Measurements from ENCODE around the gene ATG13.

ATG13 gene

DNA sequence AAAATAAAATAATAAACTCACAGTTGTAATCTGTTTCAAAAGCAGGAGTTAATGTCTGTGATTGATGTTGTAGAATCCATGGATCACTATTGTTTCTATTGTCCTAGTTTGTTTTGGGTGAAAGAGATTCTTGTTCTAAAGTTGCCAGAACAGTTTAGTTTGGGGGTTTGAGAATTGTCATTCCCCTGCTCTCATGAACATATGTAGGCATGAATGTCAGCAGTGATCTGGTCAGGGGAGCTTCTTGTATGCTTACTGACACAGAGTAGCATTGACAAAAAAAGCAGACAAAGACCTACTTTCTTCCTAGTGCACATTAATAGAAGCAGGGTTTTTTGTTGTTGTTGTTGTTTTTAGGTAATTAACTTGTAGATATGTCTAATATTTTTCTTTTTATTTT, 44.5 kb downstream of the ATG13 start:
- Histone ChIP-seq H3K4me1 (ENCODE audit: insufficient read depth, low read length, severe bottlenecking) (peaks cover 30% of the 10 kb centered on the region), H3K4me2 (ENCODE audit: low read length) (no peak overlapping the region), H3F3A (ENCODE audit: insufficient read depth, low read length) (no peaks in the 10 kb centered on the region), H3K27me3 (ENCODE audit: insufficient read depth, low read length) (no peaks in the 10 kb centered on the region), H3K36me3 (ENCODE audit: insufficient read depth, low read length) (peaks cover 79% of the 10 kb centered on the region; the same call in 1 of the 2 replicates), H3K9me2 (ENCODE audit: low read depth, low read length) (no peaks in the 10 kb centered on the region), H3K79me2 (ENCODE audit: insufficient read depth, low read length) (no peaks in the 10 kb centered on the region), H3K9me3 (ENCODE audit: low read length) (no peaks in the 10 kb centered on the region), H3K4me3 (ENCODE audit: low read depth, low read length, poor library complexity, severe bottlenecking) (no peak overlapping the region), H3K27ac (ENCODE audit: low read depth, low read length, poor library complexity, severe bottlenecking) (peak overlapping the region; percentile 78), H4K20me1 (ENCODE audit: insufficient read depth, low read length) (no peaks in the 10 kb centered on the region), H2AFZ (ENCODE audit: low read length) (no peak overlapping the region), H3K9ac (ENCODE audit: low read length) (peak overlapping the region; percentile 16; the same call in 1 of the 2 replicates)
- TF ChIP-seq, protein P1, sequence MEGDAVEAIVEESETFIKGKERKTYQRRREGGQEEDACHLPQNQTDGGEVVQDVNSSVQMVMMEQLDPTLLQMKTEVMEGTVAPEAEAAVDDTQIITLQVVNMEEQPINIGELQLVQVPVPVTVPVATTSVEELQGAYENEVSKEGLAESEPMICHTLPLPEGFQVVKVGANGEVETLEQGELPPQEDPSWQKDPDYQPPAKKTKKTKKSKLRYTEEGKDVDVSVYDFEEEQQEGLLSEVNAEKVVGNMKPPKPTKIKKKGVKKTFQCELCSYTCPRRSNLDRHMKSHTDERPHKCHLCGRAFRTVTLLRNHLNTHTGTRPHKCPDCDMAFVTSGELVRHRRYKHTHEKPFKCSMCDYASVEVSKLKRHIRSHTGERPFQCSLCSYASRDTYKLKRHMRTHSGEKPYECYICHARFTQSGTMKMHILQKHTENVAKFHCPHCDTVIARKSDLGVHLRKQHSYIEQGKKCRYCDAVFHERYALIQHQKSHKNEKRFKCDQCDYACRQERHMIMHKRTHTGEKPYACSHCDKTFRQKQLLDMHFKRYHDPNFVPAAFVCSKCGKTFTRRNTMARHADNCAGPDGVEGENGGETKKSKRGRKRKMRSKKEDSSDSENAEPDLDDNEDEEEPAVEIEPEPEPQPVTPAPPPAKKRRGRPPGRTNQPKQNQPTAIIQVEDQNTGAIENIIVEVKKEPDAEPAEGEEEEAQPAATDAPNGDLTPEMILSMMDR (IDR thresholded peaks at IDR 0.05; ENCODE audit: low read length), result no peak
- no peak for TF ChIP-seq EZH2 (IDR thresholded peaks at IDR 0.05; ENCODE audit: borderline replicate concordance, low read length)

- peaks cover 34% of the 10 kb centered on the region for H3K4me1 ChIP-seq (ENCODE audit: insufficient read depth, low read length, severe bottlenecking)
- no peaks in the 10 kb centered on the region for H3K27me3 ChIP-seq (ENCODE audit: insufficient read depth, low read length)
- H3F3A ChIP-seq (ENCODE audit: insufficient read depth, low read length), result no peaks in the 10 kb centered on the region
- H3K4me3 ChIP-seq (ENCODE audit: low read depth, low read length, poor library complexity, severe bottlenecking), result no peak overlapping the region
- H2AFZ ChIP-seq (ENCODE audit: low read length), result no peak overlapping the region
- H3K9me3 ChIP-seq (ENCODE audit: low read length), result no peaks in the 10 kb centered on the region
- H3K9me2 ChIP-seq (ENCODE audit: low read depth, low read length), result no peaks in the 10 kb centered on the region
- TF ChIP-seq EZH2 (IDR thresholded peaks at IDR 0.05; ENCODE audit: borderline replicate concordance, low read length), result no peak
- TF ChIP-seq, protein P1 (IDR thresholded peaks at IDR 0.05; ENCODE audit: low read length), result no peak
- peak overlapping the region; percentile 21; the same call in 1 of the 2 replicates for H3K4me2 ChIP-seq (ENCODE audit: low read length)
- peak overlapping the region; percentile 78 for H3K27ac ChIP-seq (ENCODE audit: low read depth, low read length, poor library complexity, severe bottlenecking)
- H3K79me2 ChIP-seq (ENCODE audit: insufficient read depth, low read length), result no peaks in the 10 kb centered on the region
- H4K20me1 ChIP-seq (ENCODE audit: insufficient read depth, low read length), result no peaks in the 10 kb centered on the region
- H3K36me3 ChIP-seq (ENCODE audit: insufficient read depth, low read length), result peaks cover 79% of the 10 kb centered on the region; the same call in 1 of the 2 replicates
- peak overlapping the region; percentile 51; the same call in 1 of the 2 replicates for H3K9ac ChIP-seq (ENCODE audit: low read length)
Measured at GRCh38 chr11:46662366-46662765, 45.0 kb downstream of the ATG13 start.

DNA sequence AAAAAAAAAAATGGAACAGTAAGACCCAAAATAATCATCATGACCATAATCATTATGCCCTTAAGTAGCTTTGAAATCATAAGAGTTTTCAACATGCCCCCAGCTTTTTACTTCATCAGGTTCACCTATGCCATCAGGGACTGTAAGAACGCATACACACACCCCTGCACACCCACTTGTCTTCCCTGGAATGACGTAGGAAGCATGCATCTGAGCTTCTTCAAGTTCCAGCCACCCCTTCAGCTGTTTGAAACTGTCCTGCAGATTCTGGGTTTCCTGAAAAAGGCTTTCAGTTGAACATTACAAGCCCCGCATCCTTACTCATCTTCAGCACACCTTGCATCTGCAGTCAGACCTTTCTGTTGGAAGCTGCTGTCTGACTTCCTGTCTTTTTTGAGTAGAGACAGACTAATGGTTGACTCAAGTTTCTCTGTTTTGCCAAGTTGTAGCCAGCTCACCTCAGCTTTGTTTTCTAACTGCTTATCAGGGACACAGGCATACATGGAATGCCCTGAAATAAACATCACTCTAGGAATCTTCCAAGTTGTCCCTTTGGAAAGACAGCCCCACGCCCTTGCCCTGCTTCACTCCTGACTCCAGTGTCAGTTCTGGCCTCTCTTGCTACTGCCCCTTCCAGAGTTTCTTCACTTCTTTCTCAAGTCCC, 46.1 kb downstream of the ATG13 start:
- no peaks in the 10 kb centered on the region for H3K27me3 ChIP-seq (ENCODE audit: insufficient read depth, low read length)
- no peak overlapping the region for H3K4me2 ChIP-seq (ENCODE audit: low read length)

More for the DNA sequence above, 46.1 kb downstream of the ATG13 start:
- Histone ChIP-seq H3K9ac (ENCODE audit: low read length) (no peak overlapping the region), H3K9me3 (ENCODE audit: low read length) (no peaks in the 10 kb centered on the region), H3K79me2 (ENCODE audit: insufficient read depth, low read length) (no peaks in the 10 kb centered on the region), H3K36me3 (ENCODE audit: insufficient read depth, low read length) (peaks cover 79% of the 10 kb centered on the region; the same call in 1 of the 2 replicates), H3K9me2 (ENCODE audit: low read depth, low read length) (no peaks in the 10 kb centered on the region), H3K4me3 (ENCODE audit: low read depth, low read length, poor library complexity, severe bottlenecking) (no peak overlapping the region), H4K20me1 (ENCODE audit: insufficient read depth, low read length) (no peaks in the 10 kb centered on the region), H3K4me1 (ENCODE audit: insufficient read depth, low read length, severe bottlenecking) (peaks cover 34% of the 10 kb centered on the region), H3F3A (ENCODE audit: insufficient read depth, low read length) (no peaks in the 10 kb centered on the region), H3K27ac (ENCODE audit: low read depth, low read length, poor library complexity, severe bottlenecking) (peak overlapping the region; percentile 55), H2AFZ (ENCODE audit: low read length) (no peak overlapping the region)
- no peak for TF ChIP-seq EZH2 (IDR thresholded peaks at IDR 0.05; ENCODE audit: borderline replicate concordance, low read length)
- TF ChIP-seq, protein P1 (IDR thresholded peaks at IDR 0.05; ENCODE audit: low read length), result no peak

Measured in OCI-LY1 (cell line).